ENCODE data around the gene CYB5B.

CYB5B gene

DNA sequence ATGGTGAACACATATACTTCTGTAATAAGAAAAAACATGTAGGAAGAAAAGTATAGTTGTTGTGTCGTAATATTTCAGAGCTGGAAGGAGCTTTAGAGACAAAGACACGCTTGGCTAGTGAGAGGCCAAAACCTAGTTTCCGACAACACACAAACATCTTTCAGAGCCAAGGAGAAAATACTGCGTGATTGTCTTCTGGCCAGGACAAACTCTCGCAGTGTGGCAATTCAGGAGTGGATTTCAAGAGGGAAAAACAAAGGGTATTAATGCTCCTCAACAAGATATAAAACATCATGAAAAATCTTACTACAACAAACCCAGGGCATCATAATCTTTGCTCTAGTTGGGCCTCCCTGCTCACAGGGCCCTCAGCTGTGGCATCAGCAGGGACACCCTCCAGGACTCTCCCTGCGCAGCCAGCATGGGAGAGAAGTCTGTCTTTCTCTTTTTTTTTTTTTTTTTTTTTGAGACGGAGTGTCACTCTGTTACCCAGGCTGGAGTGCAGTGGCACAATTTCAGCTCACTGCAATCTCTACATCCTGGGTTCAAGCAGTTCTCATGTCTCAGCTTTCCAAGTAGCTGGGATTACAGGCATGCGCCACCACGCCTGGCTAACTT, 66.4 kb downstream of the CYB5B start:
- no peak for DNase-seq

DNA sequence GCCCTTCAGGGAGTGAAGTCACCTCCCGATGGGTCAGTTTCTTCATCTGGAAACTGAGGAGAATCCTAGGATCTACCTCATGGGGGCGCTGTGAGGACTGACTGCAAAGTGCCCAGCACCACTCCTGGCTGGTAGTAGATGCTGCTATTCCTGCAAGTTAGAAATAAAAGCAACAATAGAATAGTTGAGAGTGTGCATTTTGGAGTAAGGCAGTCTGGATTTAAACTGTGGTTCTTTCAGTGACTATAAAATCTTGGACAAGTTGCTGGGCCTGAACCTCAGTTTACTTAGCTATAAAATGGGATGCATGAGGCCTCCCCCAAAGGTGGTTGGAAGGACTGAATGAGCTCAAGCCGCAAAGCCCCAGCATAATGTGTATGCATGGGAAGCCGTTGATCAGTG, 70.6 kb downstream of the CYB5B start:
- DNase-seq = no peak

DNA sequence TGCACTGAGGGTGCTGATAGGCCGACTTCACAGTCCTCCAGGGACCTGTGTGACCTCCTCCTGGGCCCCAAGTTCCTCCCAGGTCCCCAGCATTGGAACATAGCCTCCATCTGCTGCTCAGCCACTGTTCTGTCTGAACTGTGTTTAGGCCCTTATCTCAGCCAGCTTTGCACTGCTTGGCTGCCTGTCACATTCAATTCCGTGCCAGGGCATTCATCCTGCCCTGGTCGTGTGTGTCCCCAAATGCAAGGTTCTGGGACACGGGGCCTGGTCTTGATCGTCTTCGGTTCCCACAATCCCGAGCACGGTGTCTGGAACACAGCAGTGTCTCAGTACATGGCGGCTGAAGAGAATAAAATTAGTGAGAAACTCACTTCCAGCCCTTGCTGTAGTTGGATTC, 71.4 kb downstream of the CYB5B start:
- DNase-seq = no peak

DNA sequence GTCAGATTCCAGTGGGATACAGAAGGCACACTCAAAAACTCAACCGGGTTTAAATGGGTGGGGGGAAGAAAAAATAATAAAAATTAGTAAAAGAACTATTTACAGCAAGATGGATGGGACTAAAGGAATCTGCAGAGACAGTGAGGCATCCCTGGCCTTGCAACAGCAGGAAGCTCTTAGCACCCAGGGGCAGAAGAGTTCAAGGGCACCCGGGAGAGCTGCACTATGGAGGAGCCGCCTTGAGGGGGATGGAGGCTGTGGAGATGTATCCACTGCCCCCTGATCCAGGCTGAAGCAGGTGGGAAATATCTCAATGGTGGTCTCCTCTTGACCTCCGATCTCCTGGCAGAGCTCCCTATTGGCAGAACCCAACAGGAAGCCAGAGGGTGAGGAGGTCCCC, 72.0 kb downstream of the CYB5B start:
- DNase-seq = no peak

DNA sequence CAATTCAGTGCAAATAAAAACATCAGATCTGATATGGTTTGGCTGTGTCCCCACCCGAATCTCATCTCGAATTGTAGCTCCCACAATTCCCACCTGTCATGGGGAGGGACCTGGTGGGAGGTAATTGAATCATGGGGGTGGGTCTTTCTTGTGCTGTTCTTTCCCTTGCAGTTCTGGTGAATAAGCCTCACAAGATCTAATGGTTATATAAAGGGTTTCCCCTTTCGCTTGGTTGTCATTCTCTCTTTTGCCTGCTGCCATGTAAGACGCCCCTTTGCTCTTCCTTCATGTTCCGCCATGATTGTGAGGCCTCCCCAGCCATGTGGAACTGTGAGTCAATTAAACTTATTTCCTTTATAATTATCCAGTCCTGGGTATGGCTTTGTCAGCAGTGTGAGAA, 72.5 kb downstream of the CYB5B start:
- no peak for DNase-seq

DNA sequence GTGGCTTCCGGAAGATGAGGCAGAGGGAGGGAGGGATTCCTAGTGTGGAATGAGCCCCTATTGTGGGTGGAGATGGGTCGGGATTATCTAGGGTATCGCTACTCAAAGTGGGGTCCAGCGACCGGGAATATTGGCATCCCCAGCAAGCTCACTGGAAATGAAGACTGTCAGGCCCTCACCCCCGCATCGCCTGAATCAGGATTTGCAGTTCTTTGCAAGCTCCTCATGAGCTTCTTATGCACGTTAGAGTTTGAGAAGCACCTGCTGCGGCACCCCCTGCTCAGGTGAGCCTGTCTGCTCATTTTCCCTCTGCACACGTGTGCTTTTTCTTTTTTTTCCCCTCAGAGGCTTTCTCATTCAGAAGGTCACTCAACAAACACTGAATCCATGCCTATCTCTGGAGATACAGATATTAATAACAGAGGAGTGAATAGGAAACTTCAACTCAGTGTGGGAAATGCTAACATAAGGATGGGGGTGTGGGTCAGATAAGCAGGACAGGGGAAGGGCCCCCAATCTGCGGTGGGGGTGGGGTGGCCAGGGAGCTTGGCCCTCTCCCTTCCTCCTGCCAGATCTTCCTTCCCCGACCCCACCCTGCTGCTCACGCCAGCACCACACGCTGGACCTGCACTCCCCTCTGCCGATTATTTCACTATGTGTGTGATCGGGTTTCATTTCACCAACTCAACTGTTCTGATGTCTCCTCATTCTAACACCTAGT, 73.6 kb downstream of the CYB5B start:
- DNase-seq = no peak

DNA sequence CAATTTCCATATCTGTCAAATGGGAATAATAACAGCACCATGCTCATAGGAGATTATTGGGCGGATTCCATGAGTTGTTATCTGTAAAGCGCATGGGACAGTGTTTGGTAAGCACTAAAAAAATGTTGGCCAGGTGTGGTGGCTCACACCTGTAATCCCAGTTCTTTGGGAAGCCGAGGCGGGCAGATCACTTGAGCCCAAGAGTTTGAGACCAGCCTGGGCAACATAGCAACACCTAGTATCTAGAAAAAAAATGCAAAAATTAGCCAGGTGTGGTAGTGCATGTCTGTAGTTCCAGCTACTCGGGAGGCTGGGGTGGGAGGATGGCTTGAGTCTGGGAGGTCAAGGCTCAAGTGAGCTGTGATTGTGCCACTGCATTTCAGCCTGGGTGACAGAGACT, 74.5 kb downstream of the CYB5B start:
- DNase-seq = no peak

DNA sequence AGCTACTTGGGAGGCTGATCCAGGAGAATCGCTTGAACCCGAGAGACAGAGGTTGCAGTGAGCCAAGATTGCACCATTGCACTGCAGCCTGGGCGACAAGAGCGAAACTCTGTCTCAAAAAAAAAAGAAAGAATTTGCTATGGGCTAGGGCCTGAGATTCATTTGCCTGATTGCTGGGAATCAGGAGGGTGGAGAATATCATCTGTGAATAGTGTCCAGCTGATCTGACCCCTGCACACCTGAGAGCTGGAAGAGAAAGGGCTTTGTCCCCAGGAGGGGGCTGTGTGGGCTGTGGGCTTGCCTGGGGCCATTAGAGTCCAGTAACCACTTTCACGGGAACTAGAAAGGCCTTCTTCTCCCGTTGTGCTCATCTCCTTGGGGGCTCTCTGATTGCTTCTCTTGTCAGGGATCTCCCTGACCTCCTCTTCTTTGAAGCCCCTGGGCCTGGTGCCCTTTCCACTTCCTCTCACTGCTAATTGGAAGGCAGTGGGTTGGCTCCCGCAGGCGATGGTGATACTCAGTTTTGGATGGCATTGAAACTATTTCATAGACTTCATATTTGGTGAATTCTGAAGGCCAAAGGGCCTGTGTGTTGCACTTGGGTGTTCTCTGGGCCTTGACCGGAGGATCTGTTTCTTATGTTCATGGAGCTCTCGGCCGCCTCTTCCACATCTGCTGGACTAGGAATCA, 75.3 kb downstream of the CYB5B start:
- DNase-seq = no peak

DNA sequence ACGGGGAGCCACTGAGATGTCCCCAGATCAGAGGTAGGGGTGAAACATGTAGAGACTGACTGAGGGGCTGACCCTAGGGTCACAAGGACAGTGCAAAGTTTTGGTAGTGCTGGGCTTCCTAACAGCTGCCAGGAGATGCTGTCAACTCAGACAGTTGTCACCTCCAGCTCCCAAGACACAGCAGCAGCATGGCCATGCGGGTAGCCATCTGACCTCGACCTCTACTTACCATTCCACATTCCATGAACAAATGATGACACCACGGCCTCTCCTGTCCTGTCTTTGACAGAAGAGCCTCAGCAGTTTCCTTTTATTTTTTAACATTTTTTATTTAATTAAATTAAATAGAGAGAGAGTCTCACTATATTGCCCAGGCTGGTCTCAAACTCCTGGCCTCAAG, 76.1 kb downstream of the CYB5B start:
- DNase-seq = no peak

DNA sequence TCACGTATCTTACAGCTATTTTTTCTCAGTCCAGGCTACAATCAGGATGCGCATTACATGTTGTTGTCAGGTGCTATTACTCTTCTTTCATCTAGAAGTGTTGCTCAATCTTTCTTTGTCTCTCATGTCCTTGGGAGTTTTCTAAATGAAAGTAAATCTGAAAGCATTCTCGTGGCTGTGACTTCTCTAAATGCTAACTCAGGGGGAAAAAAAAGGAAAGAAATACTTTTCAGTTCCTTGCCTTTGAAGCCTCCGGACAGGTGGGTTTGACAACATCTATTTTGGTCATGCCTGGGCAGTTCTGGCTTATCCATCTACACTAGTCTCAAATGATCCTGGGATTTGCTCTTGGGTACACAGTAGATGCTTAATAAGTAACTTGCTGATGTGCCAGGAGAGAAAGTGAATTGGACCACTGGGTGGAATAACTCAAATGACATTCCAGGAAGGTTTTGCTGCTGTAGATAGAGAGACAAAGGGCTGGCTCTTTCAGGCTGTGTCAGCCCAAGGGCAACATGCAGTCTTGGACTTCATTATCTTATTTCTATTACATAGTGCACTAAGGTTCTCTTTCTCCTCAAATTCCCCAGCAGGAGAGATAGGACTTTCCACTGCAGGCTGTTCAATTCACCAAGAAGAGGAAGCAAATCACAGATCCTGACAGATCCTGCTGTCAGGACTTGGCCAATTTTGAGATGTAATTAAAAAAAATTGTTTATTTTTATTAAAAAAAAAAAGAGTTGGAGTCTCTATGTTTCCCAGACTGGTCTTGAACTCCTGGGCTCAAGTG, 77.7 kb downstream of the CYB5B start:
- DNase-seq = no peak

DNA sequence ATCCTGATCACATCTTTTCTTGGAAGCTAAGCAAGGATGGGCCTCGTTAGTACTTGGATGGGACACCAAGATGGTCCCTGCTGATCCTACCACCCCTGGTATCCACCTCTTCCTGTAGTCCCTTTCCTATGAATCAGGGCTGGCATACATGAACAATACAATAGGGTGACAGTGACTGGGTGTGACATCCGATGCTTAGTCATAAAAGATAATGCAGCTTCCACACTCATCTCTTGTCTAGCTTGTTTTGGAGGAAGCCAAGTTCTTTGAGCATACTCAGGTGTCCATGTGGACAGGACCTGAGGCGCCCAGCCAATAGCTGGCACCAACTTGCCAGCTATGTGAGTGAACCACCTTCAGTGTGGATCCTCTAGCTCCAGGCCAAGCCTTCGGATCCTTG, 78.8 kb downstream of the CYB5B start:
- no peak for DNase-seq

DNA sequence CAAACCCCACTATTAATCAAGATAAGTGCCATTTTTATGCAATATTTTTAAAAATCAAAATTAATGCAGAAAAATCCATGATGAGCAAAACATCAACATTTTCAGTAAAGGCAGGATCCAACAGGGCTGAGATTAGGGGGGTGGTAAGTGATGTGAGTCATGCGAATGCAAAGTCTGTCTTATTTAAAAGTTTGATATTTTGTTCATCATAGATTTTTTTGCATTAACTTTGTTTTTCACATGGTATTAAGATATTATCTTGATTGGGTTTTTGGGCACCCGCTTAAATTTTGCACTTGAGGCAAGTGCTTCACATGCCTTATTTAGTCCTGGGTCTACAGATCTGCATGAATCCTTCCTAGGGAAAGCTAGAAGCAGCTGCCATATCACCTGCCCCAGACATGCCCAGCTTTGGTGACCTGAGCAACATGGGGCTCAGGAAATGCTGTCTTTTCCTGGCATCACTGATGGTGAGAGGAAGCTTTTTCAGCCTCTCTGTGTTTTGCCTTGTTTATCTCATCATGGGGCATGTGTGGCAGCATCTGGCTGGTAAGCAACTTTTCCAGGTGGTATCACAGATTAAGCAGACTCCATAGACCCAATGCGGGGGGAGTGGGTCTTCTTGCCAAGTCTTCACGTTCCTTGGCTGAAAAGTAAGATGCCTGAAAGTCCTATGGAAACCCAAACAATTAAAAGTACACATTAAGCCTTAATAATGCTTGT, 83.8 kb downstream of the CYB5B start:
- DNase-seq = no peak

DNA sequence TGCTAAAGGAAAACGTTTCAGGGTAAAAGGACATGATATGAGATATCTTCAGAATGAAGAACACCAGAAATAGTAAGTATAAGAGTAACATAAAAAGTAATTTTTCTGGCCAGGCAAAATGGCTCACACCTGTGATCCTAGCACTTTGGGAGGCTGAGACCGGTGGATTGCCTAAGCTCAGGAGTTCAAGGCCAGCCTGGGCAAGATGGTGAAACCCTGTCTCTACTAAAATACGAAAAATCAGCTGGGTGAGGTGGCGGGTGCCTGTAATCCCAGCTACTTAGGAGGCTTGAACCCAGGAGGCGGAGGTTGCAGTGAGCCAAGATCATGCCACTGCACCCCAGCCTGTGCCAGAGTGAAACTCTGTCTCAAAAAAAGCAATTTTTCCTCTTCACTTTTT, 84.7 kb downstream of the CYB5B start:
- DNase-seq = no peak

DNA sequence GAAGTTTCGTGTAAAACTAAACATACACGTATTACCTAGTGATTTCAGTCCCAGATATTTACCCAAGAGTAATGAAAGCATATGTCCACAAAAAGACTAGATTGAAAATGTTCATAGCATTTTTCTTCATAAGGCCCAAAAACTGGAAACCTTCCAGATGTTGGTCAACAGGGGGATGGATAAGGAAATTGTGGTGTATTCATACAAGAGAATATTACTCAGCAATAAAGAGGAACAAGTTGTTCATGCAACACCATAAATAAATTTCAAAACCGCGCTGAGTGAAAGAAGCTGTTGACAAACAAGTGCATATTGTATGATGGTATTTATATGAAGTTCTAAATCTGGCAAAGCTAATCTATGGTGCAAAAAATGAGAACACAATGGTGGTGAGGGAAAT, 87.2 kb downstream of the CYB5B start:
- no peak for DNase-seq

DNA sequence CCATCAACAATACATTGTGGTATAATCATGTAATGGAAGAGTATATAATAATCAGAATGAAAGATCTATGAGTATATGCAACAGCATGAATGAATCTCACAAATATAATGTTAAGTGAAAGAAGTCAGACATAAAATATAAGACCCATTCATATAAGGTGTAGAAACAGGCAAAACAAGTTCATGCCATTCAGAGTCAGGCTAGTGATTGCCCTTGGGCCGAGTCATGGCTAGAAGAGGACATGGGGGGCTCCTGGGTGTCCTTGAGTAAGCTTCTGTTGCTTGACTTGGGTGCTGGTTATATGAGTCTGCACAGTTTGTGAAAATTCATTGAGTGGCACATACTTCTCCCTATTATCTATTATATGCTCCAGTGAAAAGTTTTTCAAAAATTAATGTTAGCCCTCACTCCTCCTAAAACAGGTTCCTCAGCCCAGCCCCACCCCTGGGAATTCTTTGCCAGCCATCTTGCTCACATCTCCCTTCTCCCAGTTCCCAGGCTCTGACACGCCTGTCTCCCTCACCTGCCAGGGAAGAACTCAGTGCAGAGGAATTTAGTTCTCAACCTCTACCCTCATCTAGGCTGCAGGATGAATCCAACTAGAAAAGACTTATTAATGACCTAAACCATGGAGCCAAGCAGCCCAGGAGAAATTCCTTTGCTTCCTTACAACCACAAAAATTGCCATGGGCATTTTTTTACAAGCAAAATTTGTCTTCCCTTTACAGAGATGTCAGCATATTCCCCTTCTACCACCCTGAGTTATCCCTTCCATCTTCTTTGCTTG, 89.0 kb downstream of the CYB5B start:
- DNase-seq = no peak

DNA sequence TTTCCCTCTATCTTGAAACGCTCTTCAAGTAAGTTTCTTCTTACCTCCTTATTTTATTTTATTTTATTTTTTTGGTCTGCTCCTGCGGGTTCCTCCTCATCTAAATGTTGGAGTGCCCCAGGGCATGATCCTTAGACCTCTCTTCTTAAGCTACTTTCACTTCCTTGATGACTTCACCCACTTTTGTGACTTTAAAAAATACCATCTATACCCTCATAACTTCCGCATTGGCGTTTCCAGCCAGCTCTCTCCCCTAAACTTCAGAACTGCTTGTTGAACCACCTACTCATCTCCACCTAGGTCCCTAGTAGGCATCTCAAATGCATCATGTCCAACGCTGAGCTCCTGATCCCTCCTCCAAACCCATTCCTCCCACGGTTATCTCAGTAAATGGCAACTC, 89.9 kb downstream of the CYB5B start:
- DNase-seq = no peak
